Lung (tissue), 16 donors: Measurements from ENCODE around the gene OR13F1. TPM values are rescaled to one million over a fixed set of nuclear protein-coding genes. Genes with fewer than 3 reads are reported as not detected.

Source experiments
- ATAC-seq: fragments of 200-7000 bp; cut with Tn5 transposase; one replicate; pipeline ENCODE4 v1.9.1; 2020; ENCODE audit warnings: moderate number of reproducible peaks; ENCODE audit not compliant: insufficient read depth, low FRiP score
- DNase-seq, 3 donors: peaks; one replicate each; pipeline ENCODE4 v3.0.0-alpha.2; 2013 to 2017
- H3K27ac ChIP-seq, 2 donors: one replicate each; pipeline ENCODE4 v1.5.1; 2013; ENCODE audit warnings: mild to moderate bottlenecking in 2 of 2, moderate library complexity in 2 of 2, control low read depth in 1 of 2, inconsistent platforms in 1 of 2, low read depth in 1 of 2, low read length in 1 of 2
- H3K27me3 ChIP-seq, 3 donors: one replicate each; pipeline ENCODE4 v1.5.1; 2013; ENCODE audit warnings: low read length in 2 of 3; ENCODE audit not compliant: control insufficient read depth in 3 of 3, insufficient read depth in 3 of 3
- H3K36me3 ChIP-seq, 4 donors: one replicate each; pipeline ENCODE4 v1.5.1; 2013; ENCODE audit warnings: low read length in 4 of 4, mild to moderate bottlenecking in 1 of 4, moderate library complexity in 1 of 4; ENCODE audit not compliant: control insufficient read depth in 4 of 4, insufficient read depth in 4 of 4
- H3K4me1 ChIP-seq, 5 donors: one replicate each; pipeline ENCODE4 v1.5.1; 2013; ENCODE audit warnings: low read length in 5 of 5, mild to moderate bottlenecking in 2 of 5, moderate library complexity in 1 of 5; ENCODE audit not compliant: control insufficient read depth in 5 of 5, insufficient read depth in 5 of 5
- H3K4me3 ChIP-seq: one replicate; pipeline ENCODE4 v1.5.1; 2013; ENCODE audit warnings: mild to moderate bottlenecking, control low read depth, moderate library complexity
- H3K9ac ChIP-seq, 2 donors: one replicate each; pipeline ENCODE4 v1.5.1; 2013; ENCODE audit warnings: low read length in 2 of 2, control low read depth in 1 of 2; ENCODE audit not compliant: insufficient read depth in 1 of 2
- H3K9me3 ChIP-seq, 4 donors: one replicate each; pipeline ENCODE4 v1.5.1; 2013; ENCODE audit warnings: low read length in 3 of 4, mild to moderate bottlenecking in 1 of 4, moderate library complexity in 1 of 4; ENCODE audit not compliant: control insufficient read depth in 4 of 4, insufficient read depth in 3 of 4
- WGBS, 2 donors: extraction: QIAGEN DNeasy Blood & Tissue Kit; methylation state at CpG; one replicate each; pipeline ENCODE4 v1.1.7; 2013; 5-methylcytosine and 5-hydroxymethylcytosine counted together
- long read RNA-seq, 5 donors: transcript quantifications; one replicate each; lab custom pipeline, GENCODE V29; 2026
- polyA plus RNA-seq, 2 donors: library from polyadenylated mRNA; stranded (reverse); fragments of 200-250 nt; gene quantifications; one replicate each; pipeline ENCODE4 v1.2.1, GENCODE V29; 2013
- total RNA-seq, 2 donors: library from RNA; depleted of rRNA in 1 of 2; stranded (reverse); fragments of >200 nt in 1 of 2; gene quantifications; one replicate each; pipeline ENCODE4 v1.2.1, GENCODE V29; 2014 to 2021
- TF ChIP-seq, protein P1 (sequence below): IDR thresholded peaks from 2 replicates; pipeline ENCODE4 v1.5.1; 2012; ENCODE audit warnings: mild to moderate bottlenecking; ENCODE audit errors: control extremely low read depth, extremely low read depth
- donor health status: control.
- donor health status: control.
- donor health status: Bipolar disorder and iron deficiency.
- donor health status: healthy.
- donor health status: DM: yes; HTN: yes; CAD: no.

OR13F1 gene, protein sequence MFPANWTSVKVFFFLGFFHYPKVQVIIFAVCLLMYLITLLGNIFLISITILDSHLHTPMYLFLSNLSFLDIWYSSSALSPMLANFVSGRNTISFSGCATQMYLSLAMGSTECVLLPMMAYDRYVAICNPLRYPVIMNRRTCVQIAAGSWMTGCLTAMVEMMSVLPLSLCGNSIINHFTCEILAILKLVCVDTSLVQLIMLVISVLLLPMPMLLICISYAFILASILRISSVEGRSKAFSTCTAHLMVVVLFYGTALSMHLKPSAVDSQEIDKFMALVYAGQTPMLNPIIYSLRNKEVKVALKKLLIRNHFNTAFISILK
- total RNA-seq = not detected
- polyA plus RNA-seq = not detected
- long read RNA-seq, donor 1 = 0 reads
- long read RNA-seq, donor 2 = 0 reads
- long read RNA-seq, donor 3 = 0 reads
- long read RNA-seq, donor 4 = 0 reads
- long read RNA-seq, donor 5 = 0 reads

- WGBS, 2 donors = 93 to 95% methylated on average over 5 of the region's 5 CpGs
- no peak for ATAC-seq
- Histone ChIP-seq H3K4me1 (no peaks in the 10 kb centered on the region), H3K27ac (no peak within 1 kb of the TSS), H3K9ac (no peak within 1 kb of the TSS), H3K9me3 (no peaks in the 10 kb centered on the region), H3K4me3 (no peak within 1 kb of the TSS), H3K27me3 (no peaks in the 10 kb centered on the region), H3K36me3 (no peaks in the 10 kb centered on the region)
- DNase-seq = no peak
- TF ChIP-seq, protein P1, sequence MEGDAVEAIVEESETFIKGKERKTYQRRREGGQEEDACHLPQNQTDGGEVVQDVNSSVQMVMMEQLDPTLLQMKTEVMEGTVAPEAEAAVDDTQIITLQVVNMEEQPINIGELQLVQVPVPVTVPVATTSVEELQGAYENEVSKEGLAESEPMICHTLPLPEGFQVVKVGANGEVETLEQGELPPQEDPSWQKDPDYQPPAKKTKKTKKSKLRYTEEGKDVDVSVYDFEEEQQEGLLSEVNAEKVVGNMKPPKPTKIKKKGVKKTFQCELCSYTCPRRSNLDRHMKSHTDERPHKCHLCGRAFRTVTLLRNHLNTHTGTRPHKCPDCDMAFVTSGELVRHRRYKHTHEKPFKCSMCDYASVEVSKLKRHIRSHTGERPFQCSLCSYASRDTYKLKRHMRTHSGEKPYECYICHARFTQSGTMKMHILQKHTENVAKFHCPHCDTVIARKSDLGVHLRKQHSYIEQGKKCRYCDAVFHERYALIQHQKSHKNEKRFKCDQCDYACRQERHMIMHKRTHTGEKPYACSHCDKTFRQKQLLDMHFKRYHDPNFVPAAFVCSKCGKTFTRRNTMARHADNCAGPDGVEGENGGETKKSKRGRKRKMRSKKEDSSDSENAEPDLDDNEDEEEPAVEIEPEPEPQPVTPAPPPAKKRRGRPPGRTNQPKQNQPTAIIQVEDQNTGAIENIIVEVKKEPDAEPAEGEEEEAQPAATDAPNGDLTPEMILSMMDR = no peak
These were observed at the start of gene OR13F1 for GRCh38 chr9:104503963-104504362. Gene OR13F1, plus strand, starts transcription at chr9:104504263. Its CDS starts 0 bp downstream, at chr9:104504263.

GRCh38 chr9:104456831-104457230 lies 47.2 kb upstream of the OR13F1 start:
- Histone ChIP-seq H3K4me3 (no peak overlapping the region), H3K4me1 (no peaks in the 10 kb centered on the region), H3K27me3 (no peaks in the 10 kb centered on the region), H3K9ac (no peak overlapping the region), H3K9me3 (no peaks in the 10 kb centered on the region), H3K27ac (no peak overlapping the region), H3K36me3 (no peaks in the 10 kb centered on the region)
- WGBS, 2 donors = 30 to 33% methylated on average over 1 of the region's 1 CpG
- TF ChIP-seq, protein P1 = no peak
- no peak for ATAC-seq
- DNase-seq = no peak

DNA sequence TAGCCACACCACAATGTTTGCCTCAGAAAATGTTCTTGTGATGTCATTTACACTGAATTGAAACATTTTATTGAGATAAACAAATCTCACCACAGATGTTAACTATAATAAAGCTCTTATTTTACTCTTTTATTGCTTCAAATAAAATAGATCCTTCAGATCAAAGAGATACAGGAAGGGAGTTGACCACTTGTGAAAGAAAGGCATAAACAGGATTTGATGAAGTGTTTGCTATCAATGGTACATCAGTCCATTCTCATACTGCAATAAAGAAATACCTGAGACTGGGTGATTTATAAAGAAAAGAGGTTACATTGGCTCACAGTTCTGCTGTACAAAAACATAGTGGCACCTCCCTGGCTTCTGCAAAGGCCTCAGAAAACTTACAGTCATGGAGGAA lies 40.2 kb upstream of the OR13F1 start:
- Histone ChIP-seq H3K27ac (no peak overlapping the region), H3K9me3 (peaks cover 0 to 4% (median 0%) of the 10 kb centered on the region in 4 donors), H3K4me1 (no peaks in the 10 kb centered on the region), H3K4me3 (no peak overlapping the region), H3K9ac (no peak overlapping the region), H3K27me3 (no peaks in the 10 kb centered on the region), H3K36me3 (no peaks in the 10 kb centered on the region)
- no peak for ATAC-seq
- DNase-seq = no peak
- TF ChIP-seq, protein P1 = no peak
